Panc1 (cell line): ENCODE measurements around the gene BIVM. TPM values are rescaled to one million over a fixed set of nuclear protein-coding genes. Genes with fewer than 3 reads are reported as not detected.

ENCODE experiments used
- ATAC-seq: fragments of 200-7000 bp; cut with Tn5 transposase; 2 replicates; pipeline ENCODE4 v1.9.1; 2020; ENCODE audit warnings: mild to moderate bottlenecking, moderate library complexity
- BruUV-seq: library from RNA; stranded (reverse); fragments of 400-500 nt; replicated peaks from 2 replicates; lab custom pipeline; 2021; lab: Mats Ljungman, UMichigan
- CTCF ChIA-PET: fragments of 300-600 bp; sonication (Branson Sonifier 250); formaldehyde crosslinking; loops from one replicate; lab custom pipeline; 2022; ENCODE audit warnings: antibody characterized with exemption; lab: Charles Lee
- POLR2A ChIA-PET: fragments of 300-600 bp; sonication (Branson Sonifier 250); formaldehyde crosslinking; loops from one replicate; lab custom pipeline; 2022; ENCODE audit warnings: antibody characterized with exemption; lab: Charles Lee
- DNase-seq: peaks from one replicate; pipeline ENCODE4 v3.0.0-alpha.2; 2010; ENCODE audit warnings: low read depth, low spot score
- H3K27ac ChIP-seq: 2 replicates; pipeline ENCODE4 v1.5.1; 2011; ENCODE audit warnings: mild to moderate bottlenecking, low read length, inconsistent platforms
- H3K27me3 ChIP-seq: fragments of 200-500 bp; sonication (Bioruptor generic); 2 replicates; pipeline ENCODE4 v1.6.0; 2014; ENCODE audit warnings: low read length, inconsistent platforms; ENCODE audit not compliant: control insufficient read depth, insufficient read depth
- H3K36me3 ChIP-seq: fragments of 200-500 bp; sonication (Bioruptor generic); 2 replicates; pipeline ENCODE4 v1.5.1; 2014; ENCODE audit warnings: inconsistent platforms, mild to moderate bottlenecking, low read length, moderate library complexity; ENCODE audit not compliant: control insufficient read depth, insufficient read depth
- H3K4me1 ChIP-seq: 2 replicates; pipeline ENCODE4 v1.5.1; 2011; ENCODE audit warnings: inconsistent platforms, mild to moderate bottlenecking, low read length, moderate library complexity; ENCODE audit not compliant: control insufficient read depth, insufficient read depth
- H3K4me3 ChIP-seq, 2 experiments: 2 replicates each; pipeline ENCODE4 v1.5.1; 2011 to 2012; ENCODE audit warnings: low read depth in 2 of 2, low read length in 2 of 2, mild to moderate bottlenecking in 2 of 2, inconsistent platforms in 1 of 2, moderate library complexity in 1 of 2
- H3K9me3 ChIP-seq: fragments of 200-500 bp; sonication (Bioruptor generic); 2 replicates; pipeline ENCODE4 v1.5.1; 2014; ENCODE audit warnings: low read depth, mild to moderate bottlenecking, inconsistent platforms, low read length, moderate library complexity; ENCODE audit not compliant: control insufficient read depth, insufficient read depth
- CTCF ChIP-seq: fragments of 450-650 bp; IDR thresholded peaks from 2 replicates; pipeline ENCODE4 v1.5.1; 2017; ENCODE audit warnings: mild to moderate bottlenecking
- POLR2AphosphoS5 ChIP-seq: IDR thresholded peaks from 2 replicates; pipeline ENCODE4 v1.6.1; 2012; ENCODE audit warnings: mild to moderate bottlenecking, low read depth, low read length, moderate library complexity
- SIN3A ChIP-seq: IDR thresholded peaks from 2 replicates; pipeline ENCODE4 v1.6.1; 2012; ENCODE audit warnings: low read depth, mild to moderate bottlenecking, low read length, moderate library complexity, borderline replicate concordance; ENCODE audit not compliant: insufficient read depth
- TCF7L2 ChIP-seq: IDR thresholded peaks from 2 replicates; pipeline ENCODE4 v1.6.1; 2011; ENCODE audit warnings: mild to moderate bottlenecking, low read depth, low read length, inconsistent platforms
- in situ Hi-C: cut with HindIII; loops from 2 replicates; pipeline ENCODE4 v1.10.0; 2016; ENCODE audit warnings: low sequenced_read_pairs, low pct_unique_long_range_greater_than_20kb
- intact Hi-C: fragments of 100-400 bp; cut with micrococcal nuclease; formaldehyde crosslinking; loops from one replicate; pipeline ENCODE4 v1.10.0; 2022; ENCODE audit not compliant: unreplicated experiment
- total RNA-seq: library from RNA; stranded (reverse); gene quantifications from one replicate; pipeline ENCODE4 v1.2.1, GENCODE V29; 2021; ENCODE audit not compliant: unreplicated experiment
- TF ChIP-seq, protein P1 (sequence below), 2 experiments: IDR thresholded peaks; 2 replicates each; pipeline ENCODE4 v1.6.1; 2011 to 2012; ENCODE audit warnings: low read depth in 2 of 2, control low read depth in 1 of 2, low read length in 1 of 2, mild to moderate bottlenecking in 1 of 2, moderate library complexity in 1 of 2; ENCODE audit not compliant: insufficient read depth in 1 of 2

BIVM gene
- total RNA-seq, 1 experiment from 2014 or later = 10.5 TPM

- CTCF ChIA-PET = no interaction called here
Observed at GRCh38 chr13:102848956-102849355, 50.0 kb downstream of the BIVM start.

GRCh38 chr13:102852556-102852955 is 53.6 kb downstream of the BIVM start:
- intact Hi-C loops = no loop called here
- CTCF ChIA-PET = no interaction called here
- no TSS peak for BruUV-seq
- in situ Hi-C loops = no loop called here
- H3K4me3 ChIP-seq = no peak overlapping the region
- peaks cover 4% of the 10 kb centered on the region; the same call in 1 of the 2 replicates for H3K4me1 ChIP-seq
- H3K36me3 ChIP-seq = no peaks in the 10 kb centered on the region
- TF ChIP-seq TCF7L2 (no peak), CTCF (no peak), SIN3A (no peak)
- TF ChIP-seq, protein P1, sequence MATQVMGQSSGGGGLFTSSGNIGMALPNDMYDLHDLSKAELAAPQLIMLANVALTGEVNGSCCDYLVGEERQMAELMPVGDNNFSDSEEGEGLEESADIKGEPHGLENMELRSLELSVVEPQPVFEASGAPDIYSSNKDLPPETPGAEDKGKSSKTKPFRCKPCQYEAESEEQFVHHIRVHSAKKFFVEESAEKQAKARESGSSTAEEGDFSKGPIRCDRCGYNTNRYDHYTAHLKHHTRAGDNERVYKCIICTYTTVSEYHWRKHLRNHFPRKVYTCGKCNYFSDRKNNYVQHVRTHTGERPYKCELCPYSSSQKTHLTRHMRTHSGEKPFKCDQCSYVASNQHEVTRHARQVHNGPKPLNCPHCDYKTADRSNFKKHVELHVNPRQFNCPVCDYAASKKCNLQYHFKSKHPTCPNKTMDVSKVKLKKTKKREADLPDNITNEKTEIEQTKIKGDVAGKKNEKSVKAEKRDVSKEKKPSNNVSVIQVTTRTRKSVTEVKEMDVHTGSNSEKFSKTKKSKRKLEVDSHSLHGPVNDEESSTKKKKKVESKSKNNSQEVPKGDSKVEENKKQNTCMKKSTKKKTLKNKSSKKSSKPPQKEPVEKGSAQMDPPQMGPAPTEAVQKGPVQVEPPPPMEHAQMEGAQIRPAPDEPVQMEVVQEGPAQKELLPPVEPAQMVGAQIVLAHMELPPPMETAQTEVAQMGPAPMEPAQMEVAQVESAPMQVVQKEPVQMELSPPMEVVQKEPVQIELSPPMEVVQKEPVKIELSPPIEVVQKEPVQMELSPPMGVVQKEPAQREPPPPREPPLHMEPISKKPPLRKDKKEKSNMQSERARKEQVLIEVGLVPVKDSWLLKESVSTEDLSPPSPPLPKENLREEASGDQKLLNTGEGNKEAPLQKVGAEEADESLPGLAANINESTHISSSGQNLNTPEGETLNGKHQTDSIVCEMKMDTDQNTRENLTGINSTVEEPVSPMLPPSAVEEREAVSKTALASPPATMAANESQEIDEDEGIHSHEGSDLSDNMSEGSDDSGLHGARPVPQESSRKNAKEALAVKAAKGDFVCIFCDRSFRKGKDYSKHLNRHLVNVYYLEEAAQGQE (IDR thresholded peaks at IDR 0.05; ENCODE audit: insufficient read depth in 1 of 2, low read depth in 2 of 2, low read length in 1 of 2) = no peak
- H3K27ac ChIP-seq = no peak overlapping the region
- ATAC-seq = no peak
- POLR2A ChIA-PET = no interaction called here
- DNase-seq = no peak
- no peaks in the 10 kb centered on the region for H3K27me3 ChIP-seq
- H3K9me3 ChIP-seq = no peaks in the 10 kb centered on the region

More at GRCh38 chr13:102848956-102849355, 50.0 kb downstream of the BIVM start:
- H3K27ac ChIP-seq = no peak overlapping the region
- H3K27me3 ChIP-seq = no peaks in the 10 kb centered on the region
- ATAC-seq (no peak), DNase-seq (no peak)
- POLR2A ChIA-PET = no interaction called here
- peaks cover 7% of the 10 kb centered on the region for H3K4me1 ChIP-seq
- TF ChIP-seq, protein P1 (IDR thresholded peaks at IDR 0.05; ENCODE audit: insufficient read depth in 1 of 2, low read depth in 2 of 2, low read length in 1 of 2) = no peak
- TF ChIP-seq TCF7L2 = no peak
- TF ChIP-seq POLR2AphosphoS5 = no peak
- TF ChIP-seq SIN3A = no peak
- no peak for TF ChIP-seq CTCF
- no TSS peak for BruUV-seq
- intact Hi-C loops = no loop called here
- peaks cover 8% of the 10 kb centered on the region; the same call in 1 of the 2 replicates for H3K36me3 ChIP-seq
- no peak overlapping the region for H3K4me3 ChIP-seq
- H3K9me3 ChIP-seq = no peaks in the 10 kb centered on the region
- in situ Hi-C loops = no loop called here
